H1 (cell line): ENCODE results near the gene DCLK1. TPM values are rescaled to one million over a fixed set of nuclear protein-coding genes. Genes with fewer than 3 reads are reported as not detected.

Source experiments
- HDAC6 ChIP-seq: IDR thresholded peaks from one replicate; pipeline ENCODE4 v1.7.1; 2012; ENCODE audit warnings: low read depth, mild to moderate bottlenecking, inconsistent platforms, low read length, moderate library complexity
- polyA plus RNA-seq, 7 experiments: library from polyadenylated mRNA; depleted of rRNA in 3 of 7; stranded (reverse) in 5 of 7; unstranded in 2 of 7; fragments of >200 nt in 5 of 7; fragments of 200-250 nt in 2 of 7; gene quantifications; 1 replicate in 5 of 7; 2 replicates in 1 of 7; 4 replicates in 1 of 7; pipeline versions ENCODE4 v1.2.1 to v1.2.3, GENCODE V29; 2011 to 2013; ENCODE audit warnings: missing spikeins in 2 of 7, mixed read lengths in 2 of 7
- total RNA-seq: library from RNA; stranded (reverse); fragmentation: NEBNext Ultra II Directional; extraction: Animal tissue kit (Norgen Biotek cat#: 25700); gene quantifications from 2 replicates; pipeline ENCODE4 v1.2.1, GENCODE V29; 2021

Gene DCLK1
- total and polyA plus RNA-seq, 2 of the 8 experiments (the other 6 are each of a cell fraction or from before 2014, with no cell fraction given), result 22.8 to 41.0 TPM

DNA sequence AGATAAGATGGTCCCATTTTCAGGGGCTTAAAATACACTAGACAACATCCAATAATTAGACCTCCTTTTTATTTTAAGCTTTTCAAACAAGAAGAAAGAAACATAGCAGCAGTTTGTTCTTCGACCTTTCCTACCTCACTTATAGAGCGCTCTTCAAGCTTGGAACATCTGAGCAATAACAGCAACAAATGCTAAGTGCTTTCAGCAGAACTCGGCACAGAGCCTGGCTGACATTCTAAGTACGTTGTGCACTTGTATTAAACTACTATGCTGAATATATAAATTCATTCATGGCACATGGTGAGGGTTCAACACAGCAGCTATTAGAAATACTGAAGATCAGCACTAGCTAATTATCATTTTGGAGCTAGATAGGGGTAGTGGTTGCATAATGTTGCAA lies 398.6 kb downstream of the DCLK1 start (continued):
- no peak for TF ChIP-seq HDAC6
